ENCODE data around the gene RUFY1. TPM values are rescaled to one million over a fixed set of nuclear protein-coding genes. Genes with fewer than 3 reads are reported as not detected.
A peak's percentile ranks its signal among the peaks of the same experiment; 100 is the strongest.

The RUFY1 gene
- total RNA-seq, 6 experiments from 2014 or later, result 17.6 to 24.2 (median 19.5) TPM

DNA sequence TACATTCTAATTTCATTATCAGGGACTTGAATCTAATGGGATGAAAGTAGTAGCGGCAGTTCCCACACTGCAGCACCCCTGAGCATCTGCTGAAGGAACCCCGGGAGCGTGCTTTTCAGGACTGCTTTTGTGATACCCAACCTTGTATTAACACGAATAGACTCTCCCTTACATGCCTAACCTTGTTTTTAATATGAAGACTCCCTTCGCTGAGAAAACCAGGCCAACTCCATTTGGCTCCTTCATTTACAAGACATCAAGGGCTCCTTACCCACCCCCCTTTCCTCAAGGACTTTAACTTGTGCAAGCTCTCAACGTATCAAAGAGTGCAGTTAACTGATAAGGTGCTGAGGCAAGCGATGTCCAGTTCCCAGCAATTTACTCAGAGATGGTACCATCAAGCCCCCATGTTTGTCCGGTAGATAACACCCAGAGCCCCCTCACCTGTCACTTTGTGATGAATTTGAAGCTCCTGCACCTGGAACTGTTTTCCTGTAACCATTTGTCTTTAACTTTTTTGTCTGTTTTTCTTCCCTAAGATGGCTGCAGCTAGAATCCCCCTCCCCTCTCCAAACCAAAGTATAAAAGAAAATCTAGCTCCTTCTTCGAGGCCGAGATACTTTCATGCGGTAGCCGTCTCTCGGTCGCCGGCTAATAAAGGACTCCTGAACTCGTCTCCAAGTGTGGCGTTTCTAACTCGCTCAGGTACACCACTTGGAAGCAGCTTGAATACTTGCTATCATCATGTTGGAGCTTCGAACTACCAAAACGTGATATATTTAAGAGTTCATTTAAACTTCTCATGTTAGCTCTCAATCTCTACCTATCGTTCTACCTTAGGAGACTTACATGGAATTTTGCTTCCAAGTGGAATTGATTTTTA is 62.5 kb downstream of the RUFY1 start:
- WGBS (ENCODE audit: insufficient coverage, low coverage, low lambda C conversion rate, missing lambda C conversion rate), result 75% methylated on average over 14 of the region's 21 CpGs
- no peak for ATAC-seq
- Histone ChIP-seq H3K4me3 (no peak overlapping the region), H3K27me3 (no peaks in the 10 kb centered on the region), H3K36me3 (peaks cover 45 to 89% (median 65%) of the 10 kb centered on the region in 4 donors), H3K27ac (no peak overlapping the region), H3K9me3 (no peaks in the 10 kb centered on the region), H3K4me1 (peaks cover 0 to 25% (median 2%) of the 10 kb centered on the region in 4 donors)
- TF ChIP-seq, protein P1, sequence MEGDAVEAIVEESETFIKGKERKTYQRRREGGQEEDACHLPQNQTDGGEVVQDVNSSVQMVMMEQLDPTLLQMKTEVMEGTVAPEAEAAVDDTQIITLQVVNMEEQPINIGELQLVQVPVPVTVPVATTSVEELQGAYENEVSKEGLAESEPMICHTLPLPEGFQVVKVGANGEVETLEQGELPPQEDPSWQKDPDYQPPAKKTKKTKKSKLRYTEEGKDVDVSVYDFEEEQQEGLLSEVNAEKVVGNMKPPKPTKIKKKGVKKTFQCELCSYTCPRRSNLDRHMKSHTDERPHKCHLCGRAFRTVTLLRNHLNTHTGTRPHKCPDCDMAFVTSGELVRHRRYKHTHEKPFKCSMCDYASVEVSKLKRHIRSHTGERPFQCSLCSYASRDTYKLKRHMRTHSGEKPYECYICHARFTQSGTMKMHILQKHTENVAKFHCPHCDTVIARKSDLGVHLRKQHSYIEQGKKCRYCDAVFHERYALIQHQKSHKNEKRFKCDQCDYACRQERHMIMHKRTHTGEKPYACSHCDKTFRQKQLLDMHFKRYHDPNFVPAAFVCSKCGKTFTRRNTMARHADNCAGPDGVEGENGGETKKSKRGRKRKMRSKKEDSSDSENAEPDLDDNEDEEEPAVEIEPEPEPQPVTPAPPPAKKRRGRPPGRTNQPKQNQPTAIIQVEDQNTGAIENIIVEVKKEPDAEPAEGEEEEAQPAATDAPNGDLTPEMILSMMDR (IDR thresholded peaks at IDR 0.05), result no peak
- TF ChIP-seq POLR2A (IDR thresholded peaks at IDR 0.05), result no peak
- no peak for DNase-seq
- intact Hi-C loops (cut with DNase I), result loop anchor here in 1 of 2 donors (10.0 kb wide), 1 partner anchor 48 kb away; no protein-coding TSS in a partner anchor

GRCh38 chr5:179613460-179614071 is 63.2 kb downstream of the RUFY1 start:
- H3K27me3 ChIP-seq, result no peaks in the 10 kb centered on the region
- no peak for ATAC-seq
- no peak overlapping the region for H3K4me3 ChIP-seq
- TF ChIP-seq, protein P1 (IDR thresholded peaks at IDR 0.05), result no peak
- TF ChIP-seq POLR2A (IDR thresholded peaks at IDR 0.05), result peak; percentile 39
- DNase-seq, result no peak
- no peak overlapping the region for H3K27ac ChIP-seq
- peaks cover 51 to 92% (median 72%) of the 10 kb centered on the region in 4 donors for H3K36me3 ChIP-seq
- 83% methylated on average over 5 of the region's 8 CpGs for WGBS (ENCODE audit: insufficient coverage, low coverage, low lambda C conversion rate, missing lambda C conversion rate)
- no peaks in the 10 kb centered on the region for H3K9me3 ChIP-seq
- H3K4me1 ChIP-seq, result peaks cover 0 to 33% (median 3%) of the 10 kb centered on the region in 4 donors
- intact Hi-C loops (cut with DNase I), result loop anchor here in 1 of 2 donors (10.0 kb wide), 1 partner anchor 49 kb away; no protein-coding TSS in a partner anchor

GRCh38 chr5:179614745-179615144 is 64.4 kb downstream of the RUFY1 start:
- peaks cover 0 to 45% (median 8%) of the 10 kb centered on the region in 4 donors for H3K4me1 ChIP-seq
- WGBS (ENCODE audit: insufficient coverage, low coverage, low lambda C conversion rate, missing lambda C conversion rate), result 39% methylated on average over 8 of the region's 8 CpGs
- intact Hi-C loops (cut with DNase I), result loop anchor here in 1 of 2 donors (10.0 kb wide), 1 partner anchor 50 kb away; no protein-coding TSS in a partner anchor

GRCh38 chr5:179615203-179615602 is 64.8 kb downstream of the RUFY1 start:
- intact Hi-C loops (cut with DNase I), result loop anchor here in 1 of 2 donors (10.0 kb wide), 1 partner anchor 50 kb away; no protein-coding TSS in a partner anchor
- Histone ChIP-seq H3K27me3 (no peaks in the 10 kb centered on the region), H3K4me1 (peaks cover 0 to 49% (median 11%) of the 10 kb centered on the region in 4 donors), H3K27ac (no peak overlapping the region), H3K36me3 (peaks cover 57 to 99% (median 75%) of the 10 kb centered on the region in 4 donors), H3K9me3 (no peaks in the 10 kb centered on the region), H3K4me3 (no peak overlapping the region)
- no peak for ATAC-seq
- no peak for DNase-seq
- WGBS (ENCODE audit: insufficient coverage, low coverage, low lambda C conversion rate, missing lambda C conversion rate), result 46% methylated on average over 2 of the region's 2 CpGs
- TF ChIP-seq POLR2A (IDR thresholded peaks at IDR 0.05), result no peak
- TF ChIP-seq, protein P1 (IDR thresholded peaks at IDR 0.05), result no peak

More at GRCh38 chr5:179614745-179615144, 64.4 kb downstream of the RUFY1 start:
- DNase-seq, result peak in 1 of 3 donors; percentile 7
- Histone ChIP-seq H3K27me3 (no peaks in the 10 kb centered on the region), H3K9me3 (no peaks in the 10 kb centered on the region), H3K4me3 (no peak overlapping the region), H3K27ac (no peak overlapping the region), H3K36me3 (peaks cover 53 to 99% (median 75%) of the 10 kb centered on the region in 4 donors)
- TF ChIP-seq POLR2A (IDR thresholded peaks at IDR 0.05), result no peak
- TF ChIP-seq, protein P1 (IDR thresholded peaks at IDR 0.05), result no peak
- ATAC-seq, result peak in 2 of 4 donors; percentile 26 to 40

Measured in right lobe of liver (tissue), 6 donors.